Keratinocyte (primary cell): ENCODE results near the gene ACOX2. TPM values are rescaled to one million over a fixed set of nuclear protein-coding genes. Genes with fewer than 3 reads are reported as not detected.

Source experiments
- DNase-seq: peaks from one replicate; pipeline ENCODE4 v3.0.0-alpha.2; 2011; ENCODE audit warnings: low read depth, missing footprints, low spot score
- FAIRE-seq: peaks from 2 replicates; lab custom pipeline; 2011; peaks lifted over from hg19 to GRCh38; lab: Jason Lieb, UNC
- H2AFZ ChIP-seq: 2 replicates; pipeline ENCODE4 v1.6.0; 2012; ENCODE audit warnings: low read length, control low read depth, inconsistent platforms; ENCODE audit not compliant: control insufficient read depth
- H3K27ac ChIP-seq: 2 replicates; pipeline ENCODE4 v1.5.1; 2011; ENCODE audit warnings: low read length; ENCODE audit not compliant: control insufficient read depth, insufficient read depth
- H3K27me3 ChIP-seq: 3 replicates; pipeline ENCODE4 v1.6.0; 2011; ENCODE audit warnings: low read length; ENCODE audit not compliant: control insufficient read depth, insufficient read depth; ENCODE audit errors: extremely low read depth
- H3K36me3 ChIP-seq, 2 experiments: 2 replicates in 1 of 2; 3 replicates in 1 of 2; pipeline ENCODE4 v1.5.1; 2011; ENCODE audit warnings: low read length in 2 of 2, mild to moderate bottlenecking in 1 of 2; ENCODE audit not compliant: control insufficient read depth in 2 of 2, insufficient read depth in 2 of 2; ENCODE audit errors: extremely low read depth in 1 of 2
- H3K4me1 ChIP-seq: 3 replicates; pipeline ENCODE4 v1.5.1; 2011; ENCODE audit warnings: low read length; ENCODE audit not compliant: control insufficient read depth, insufficient read depth; ENCODE audit errors: extremely low read depth
- H3K4me2 ChIP-seq: 3 replicates; pipeline ENCODE4 v1.6.0; 2011; ENCODE audit warnings: low read depth, low read length; ENCODE audit not compliant: control insufficient read depth, insufficient read depth; ENCODE audit errors: extremely low read depth
- H3K4me3 ChIP-seq, 3 experiments: fragments of 200-600 bp in 1 of 3; sonication (generic) in 1 of 3; 2 replicates in 2 of 3; 3 replicates in 1 of 3; pipeline ENCODE4 v1.5.1; 2011 to 2016; ENCODE audit warnings: low read length in 3 of 3, mild to moderate bottlenecking in 3 of 3, control low read depth in 2 of 3, inconsistent platforms in 1 of 3, low read depth in 1 of 3, mixed read lengths in 1 of 3, mixed run types in 1 of 3, moderate library complexity in 1 of 3; ENCODE audit not compliant: control insufficient read depth in 2 of 3, insufficient read depth in 2 of 3; ENCODE audit errors: extremely low read depth in 1 of 3
- H3K79me2 ChIP-seq: 2 replicates; pipeline ENCODE4 v1.6.0; 2012; ENCODE audit warnings: low read length; ENCODE audit not compliant: control insufficient read depth, insufficient read depth
- H3K9ac ChIP-seq: 3 replicates; pipeline ENCODE4 v1.6.0; 2011; ENCODE audit warnings: low read length; ENCODE audit not compliant: control insufficient read depth, insufficient read depth; ENCODE audit errors: extremely low read depth
- H3K9me1 ChIP-seq: 3 replicates; pipeline ENCODE4 v1.6.0; 2011; ENCODE audit warnings: low read length; ENCODE audit not compliant: control insufficient read depth, insufficient read depth; ENCODE audit errors: extremely low read depth
- H3K9me3 ChIP-seq: 2 replicates; pipeline ENCODE4 v1.5.1; 2012; ENCODE audit warnings: low read depth, low read length; ENCODE audit not compliant: control insufficient read depth
- H4K20me1 ChIP-seq: 3 replicates; pipeline ENCODE4 v1.6.0; 2011; ENCODE audit warnings: low read length; ENCODE audit not compliant: control insufficient read depth, insufficient read depth; ENCODE audit errors: extremely low read depth
- CTCF ChIP-seq, 3 experiments: IDR thresholded peaks in 1 of 3; conservative IDR thresholded peaks in 1 of 3; optimal IDR thresholded peaks in 1 of 3; 2 replicates in 2 of 3; 3 replicates in 1 of 3; pipeline versions ENCODE3 to v1.5.1; 2011; ENCODE audit warnings: low read length in 3 of 3, mild to moderate bottlenecking in 3 of 3, moderate library complexity in 2 of 3, control low read depth in 1 of 3, inconsistent platforms in 1 of 3; ENCODE audit not compliant: insufficient read depth in 2 of 3; ENCODE audit errors: extremely low read depth in 1 of 3
- EZH2 ChIP-seq: IDR thresholded peaks from one replicate; pipeline ENCODE4 v1.6.1; 2012; ENCODE audit warnings: inconsistent platforms, mild to moderate bottlenecking, low read length, moderate library complexity
- dilution Hi-C: fragments of 300-500 bp; cut with MboI; formaldehyde crosslinking; loops from one replicate; pipeline ENCODE4 v1.7.0; 2020; ENCODE audit warnings: low sequenced_read_pairs; ENCODE audit not compliant: extremely low pct_ligation_motif_present
- polyA plus RNA-seq, 5 experiments: library from polyadenylated mRNA; depleted of rRNA in 3 of 5; stranded (reverse) in 3 of 5; stranded (forward) in 1 of 5; unstranded in 1 of 5; fragments of >200 nt; gene quantifications; 1 replicate in 1 of 5; 2 replicates in 3 of 5; 3 replicates in 1 of 5; pipeline versions ENCODE4 v1.2.1 to v1.2.3, GENCODE V29; 2011 to 2012; ENCODE audit warnings: missing spikeins in 2 of 5, low read depth in 1 of 5, low replicate concordance in 1 of 5

ACOX2 gene
- polyA plus RNA-seq, 1 donor (not counting 4 experiments of a cell fraction or from before 2014, with no cell fraction given) = 0.20 TPM

GRCh38 chr3:58551636-58552180 is 14.7 kb upstream of the ACOX2 start:
- H3K4me3 ChIP-seq = no peak overlapping the region
- H3K36me3 ChIP-seq = no peaks in the 10 kb centered on the region
- H4K20me1 ChIP-seq = no peaks in the 10 kb centered on the region
- H3K27ac ChIP-seq = no peak overlapping the region
- H3K9ac ChIP-seq = no peak overlapping the region
- peaks cover 5% of the 10 kb centered on the region for H3K27me3 ChIP-seq
- no peaks in the 10 kb centered on the region for H3K4me1 ChIP-seq
- dilution Hi-C loops = no loop called here
- DNase-seq (no peak), FAIRE-seq (no peak)
- TF ChIP-seq CTCF (optimal IDR thresholded peaks at IDR 0.05 in 1 of 3, IDR thresholded peaks at IDR 0.05 in 1 of 3, conservative IDR thresholded peaks at IDR 0.05 in 1 of 3; ENCODE audit: extremely low read depth in 1 of 3, insufficient read depth in 2 of 3, low read length in 3 of 3) = no peak
- TF ChIP-seq EZH2 = no peak
- no peaks in the 10 kb centered on the region for H3K79me2 ChIP-seq
- H3K4me2 ChIP-seq = no peak overlapping the region
- H3K9me1 ChIP-seq = no peaks in the 10 kb centered on the region
- no peak overlapping the region for H2AFZ ChIP-seq
- H3K9me3 ChIP-seq = no peaks in the 10 kb centered on the region

GRCh38 chr3:58544541-58544940 is 7.6 kb upstream of the ACOX2 start:
- H3K4me3 ChIP-seq = no peak overlapping the region
- no peak overlapping the region for H3K27ac ChIP-seq
- TF ChIP-seq EZH2 = no peak
- TF ChIP-seq CTCF (optimal IDR thresholded peaks at IDR 0.05 in 1 of 3, IDR thresholded peaks at IDR 0.05 in 1 of 3, conservative IDR thresholded peaks at IDR 0.05 in 1 of 3; ENCODE audit: extremely low read depth in 1 of 3, insufficient read depth in 2 of 3, low read length in 3 of 3) = no peak
- no peak for FAIRE-seq
- dilution Hi-C loops = no loop called here
- H2AFZ ChIP-seq = no peak overlapping the region
- H3K36me3 ChIP-seq = no peaks in the 10 kb centered on the region
- H3K9me3 ChIP-seq = no peaks in the 10 kb centered on the region
- H3K4me1 ChIP-seq = no peaks in the 10 kb centered on the region
- no peaks in the 10 kb centered on the region for H3K9me1 ChIP-seq
- no peaks in the 10 kb centered on the region for H3K27me3 ChIP-seq
- H3K79me2 ChIP-seq = no peaks in the 10 kb centered on the region
- no peak overlapping the region for H3K9ac ChIP-seq
- no peak for DNase-seq
- no peak overlapping the region for H3K4me2 ChIP-seq
- no peaks in the 10 kb centered on the region for H4K20me1 ChIP-seq
